ENCODE results near the gene APOA4. TPM values are rescaled to one million over a fixed set of nuclear protein-coding genes. Genes with fewer than 3 reads are reported as not detected.

The APOA4 gene
- total and polyA plus RNA-seq, 2 donors (not counting 3 experiments of a cell fraction or from before 2014, with no cell fraction given): not detected

GRCh38 chr11:116855413-116855812 lies 32.3 kb upstream of the APOA4 start:
- Histone ChIP-seq H3K36me3 (ENCODE audit: control insufficient read depth in 2 of 2, extremely low read depth in 1 of 2, insufficient read depth in 2 of 2, low read length in 2 of 2) (peaks cover 0 to 16% of the 10 kb centered on the region in 2 experiments), H4K20me1 (replicated peaks; ENCODE audit: control insufficient read depth, extremely low read depth, insufficient read depth, low read length) (no peaks in the 10 kb centered on the region), H3K4me1 (ENCODE audit: control insufficient read depth, extremely low read depth, insufficient read depth, low read length) (peaks cover 26% of the 10 kb centered on the region), H3K27me3 (ENCODE audit: control insufficient read depth in 2 of 2, insufficient read depth in 2 of 2, low read length in 2 of 2) (no peaks in the 10 kb centered on the region), H2AFZ (ENCODE audit: low read depth, low read length) (no peak overlapping the region), H3K9ac (replicated peaks; ENCODE audit: extremely low read depth, insufficient read depth, low read length) (no peak overlapping the region), H3K27ac (ENCODE audit: insufficient read depth, low read depth, low read length) (no peak overlapping the region), H3K79me2 (ENCODE audit: control insufficient read depth, insufficient read depth, low read length) (no peaks in the 10 kb centered on the region), H3K9me1 (replicated peaks; ENCODE audit: control insufficient read depth, extremely low read depth, insufficient read depth, low read length) (no peaks in the 10 kb centered on the region), H3K4me2 (ENCODE audit: insufficient read depth, low read length) (no peak overlapping the region), H3K4me3 (replicated peaks in 1 of 3; ENCODE audit: insufficient read depth in 1 of 3, low read depth in 1 of 3, low read length in 3 of 3) (no peak overlapping the region), H3K9me3 (replicated peaks; ENCODE audit: control insufficient read depth, insufficient read depth, low read length) (no peaks in the 10 kb centered on the region)
- no peak for DNase-seq (ENCODE audit: low read depth, low spot score)
- CTCF ChIA-PET: interaction anchor here (1.7 to 3.9 kb wide), 2 partner anchors 62 to 65 kb away, joined by 4 to 27 read pairs; partner anchors contain the start of gene APOA5
- intact Hi-C loops (cut with micrococcal nuclease): no loop called here
- no peak for FAIRE-seq
- POLR2A ChIA-PET: no interaction called here
- dilution Hi-C loops (cut with MboI; ENCODE audit: extremely low pct_ligation_motif_present, low sequenced_read_pairs): no loop called here
- no peak for TF ChIP-seq POLR2A (IDR thresholded peaks at IDR 0.05; ENCODE audit: low read depth, low read length)
- no peak for TF ChIP-seq EZH2 (IDR thresholded peaks at IDR 0.05; ENCODE audit: borderline replicate concordance, low read depth, low read length, severe bottlenecking)
- no peak for TF ChIP-seq MAX (IDR thresholded peaks at IDR 0.05; ENCODE audit: insufficient read depth, insufficient read length)
- no peak for TF ChIP-seq JUN (IDR thresholded peaks at IDR 0.05; ENCODE audit: borderline replicate concordance, insufficient read depth, insufficient read length, low read depth)
- TF ChIP-seq GATA2 (IDR thresholded peaks at IDR 0.05; ENCODE audit: insufficient read depth, insufficient read length, low read depth, low read length): no peak
- no peak for TF ChIP-seq FOS (IDR thresholded peaks at IDR 0.05; ENCODE audit: borderline replicate concordance, insufficient read depth, low read length)
- TF ChIP-seq, protein P1, sequence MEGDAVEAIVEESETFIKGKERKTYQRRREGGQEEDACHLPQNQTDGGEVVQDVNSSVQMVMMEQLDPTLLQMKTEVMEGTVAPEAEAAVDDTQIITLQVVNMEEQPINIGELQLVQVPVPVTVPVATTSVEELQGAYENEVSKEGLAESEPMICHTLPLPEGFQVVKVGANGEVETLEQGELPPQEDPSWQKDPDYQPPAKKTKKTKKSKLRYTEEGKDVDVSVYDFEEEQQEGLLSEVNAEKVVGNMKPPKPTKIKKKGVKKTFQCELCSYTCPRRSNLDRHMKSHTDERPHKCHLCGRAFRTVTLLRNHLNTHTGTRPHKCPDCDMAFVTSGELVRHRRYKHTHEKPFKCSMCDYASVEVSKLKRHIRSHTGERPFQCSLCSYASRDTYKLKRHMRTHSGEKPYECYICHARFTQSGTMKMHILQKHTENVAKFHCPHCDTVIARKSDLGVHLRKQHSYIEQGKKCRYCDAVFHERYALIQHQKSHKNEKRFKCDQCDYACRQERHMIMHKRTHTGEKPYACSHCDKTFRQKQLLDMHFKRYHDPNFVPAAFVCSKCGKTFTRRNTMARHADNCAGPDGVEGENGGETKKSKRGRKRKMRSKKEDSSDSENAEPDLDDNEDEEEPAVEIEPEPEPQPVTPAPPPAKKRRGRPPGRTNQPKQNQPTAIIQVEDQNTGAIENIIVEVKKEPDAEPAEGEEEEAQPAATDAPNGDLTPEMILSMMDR (IDR thresholded peaks at IDR 0.05; ENCODE audit: extremely low read depth in 1 of 2, insufficient read depth in 1 of 2, low read depth in 1 of 2, low read length in 2 of 2): no peak
- TF ChIP-seq POLR2AphosphoS5 (IDR thresholded peaks at IDR 0.05; ENCODE audit: insufficient read depth, low read depth, low read length): no peak
- TF ChIP-seq MYC (IDR thresholded peaks at IDR 0.05; ENCODE audit: low read depth, low read length): no peak
- no TSS peak for BruUV-seq (replicated peaks)
